Right forelimb (tissue), 1 donor: ENCODE measurements around the gene CACNA1B.
"Not testable (repeated sequence)": the region's sequence is repeated elsewhere in the genome, so short reads cannot be mapped to it uniquely, and the experiment has no call there.

Source experiments
- DNase-seq: peaks from one replicate; pipeline ENCODE4 v3.0.0-alpha.2; 2018

Gene CACNA1B

GRCh38 chr9:137877506-137878122 is at the start of gene CACNA1B:
TSS of gene CACNA1B (plus strand) at chr9:137877782. CDS start at chr9:137877934, 152 bp downstream.
- not testable (repeated sequence) for DNase-seq

- no peak for DNase-seq
These were observed 49.6 kb upstream of the CACNA1B start for GRCh38 chr9:137827908-137828526.

- peak; percentile 58 for DNase-seq
These were observed 48.9 kb upstream of the CACNA1B start for GRCh38 chr9:137828527-137829259.

- no peak for DNase-seq
These were observed 48.2 kb upstream of the CACNA1B start for GRCh38 chr9:137829260-137829996.

- DNase-seq: no peak
These were observed 45.3 kb upstream of the CACNA1B start for GRCh38 chr9:137832191-137832700.

- DNase-seq: no peak
These were observed 44.6 kb upstream of the CACNA1B start for GRCh38 chr9:137832830-137833590.

GRCh38 chr9:137833721-137834613 is 43.6 kb upstream of the CACNA1B start:
- no peak for DNase-seq

- DNase-seq: no peak
These were observed 42.6 kb upstream of the CACNA1B start for GRCh38 chr9:137834846-137835546.

GRCh38 chr9:137836151-137836830 is 41.3 kb upstream of the CACNA1B start:
- no peak for DNase-seq

- DNase-seq: no peak
These were observed 40.7 kb upstream of the CACNA1B start for GRCh38 chr9:137836831-137837241.

- no peak for DNase-seq
These were observed 40.0 kb upstream of the CACNA1B start for GRCh38 chr9:137837345-137838278.

GRCh38 chr9:137838576-137838975 is 39.0 kb upstream of the CACNA1B start:
- DNase-seq: no peak

GRCh38 chr9:137843355-137843754 is 34.2 kb upstream of the CACNA1B start:
- no peak for DNase-seq

- DNase-seq: no peak
These were observed 25.9 kb upstream of the CACNA1B start for GRCh38 chr9:137851516-137852267.

GRCh38 chr9:137853392-137853995 is 24.1 kb upstream of the CACNA1B start:
- no peak for DNase-seq

GRCh38 chr9:137860361-137860760 is 17.2 kb upstream of the CACNA1B start:
- no peak for DNase-seq

GRCh38 chr9:137865581-137866145 is 11.9 kb upstream of the CACNA1B start:
- no peak for DNase-seq
